Small intestine (tissue), 7 donors: Measurements from ENCODE around the gene C2orf68. TPM values are rescaled to one million over a fixed set of nuclear protein-coding genes. Genes with fewer than 3 reads are reported as not detected.

ENCODE experiments used
- DNase-seq, 2 donors: peaks; one replicate each; pipeline versions ENCODE4 v3.0.0 to v3.0.0-alpha.2; 2013
- FAIRE-seq: peaks from 2 replicates; lab custom pipeline; 2012; peaks lifted over from hg19 to GRCh38; lab: Jason Lieb, UNC
- H3K27ac ChIP-seq, 3 donors: one replicate each; pipeline ENCODE4 v1.5.1; 2013; ENCODE audit warnings: low read length in 2 of 3, mild to moderate bottlenecking in 2 of 3, control low read depth in 1 of 3, inconsistent platforms in 1 of 3, low read depth in 1 of 3, moderate library complexity in 1 of 3
- H3K27me3 ChIP-seq, 3 donors: one replicate each; pipeline ENCODE4 v1.6.1; 2013; ENCODE audit warnings: low read length in 3 of 3, inconsistent platforms in 1 of 3; ENCODE audit not compliant: control insufficient read depth in 3 of 3, insufficient read depth in 3 of 3
- H3K36me3 ChIP-seq, 3 donors: one replicate each; pipeline ENCODE4 v1.6.1; 2013; ENCODE audit warnings: low read length in 3 of 3, inconsistent platforms in 1 of 3, low read depth in 1 of 3, mild to moderate bottlenecking in 1 of 3, moderate library complexity in 1 of 3; ENCODE audit not compliant: control insufficient read depth in 3 of 3, insufficient read depth in 2 of 3
- H3K4me1 ChIP-seq, 3 donors: one replicate each; pipeline ENCODE4 v1.6.1; 2013; ENCODE audit warnings: low read length in 2 of 3, inconsistent platforms in 1 of 3, low read depth in 1 of 3, mild to moderate bottlenecking in 1 of 3, moderate library complexity in 1 of 3; ENCODE audit not compliant: control insufficient read depth in 3 of 3, insufficient read depth in 2 of 3
- H3K4me3 ChIP-seq, 3 donors: one replicate each; pipeline ENCODE4 v1.5.1; 2013; ENCODE audit warnings: low read length in 3 of 3, control low read depth in 1 of 3, inconsistent platforms in 1 of 3, low read depth in 1 of 3, mild to moderate bottlenecking in 1 of 3, moderate library complexity in 1 of 3
- H3K9me3 ChIP-seq, 2 donors: one replicate each; pipeline ENCODE4 v1.6.1; 2013; ENCODE audit warnings: low read depth in 1 of 2, low read length in 1 of 2; ENCODE audit not compliant: control insufficient read depth in 2 of 2, insufficient read depth in 1 of 2
- WGBS, 3 donors: extraction: QIAGEN DNeasy Blood & Tissue Kit; methylation state at CpG; one replicate each; pipeline ENCODE4 v1.1.7; 2013; 5-methylcytosine and 5-hydroxymethylcytosine counted together
- polyA plus RNA-seq, 4 donors: library from polyadenylated mRNA; stranded (reverse) in 3 of 4; unstranded in 1 of 4; fragments of 200-250 nt in 3 of 4; fragments of 120-200 nt in 1 of 4; gene quantifications; one replicate each; pipeline versions ENCODE4 v1.2.1 to v1.2.3, GENCODE V29; 2013
- donor health status: healthy with polysubstance abuse.
- donor health status: control.
- donor health status: control.
- donor health status: Bipolar disorder and iron deficiency.
- donor health status: healthy.

C2orf68 gene
- polyA plus RNA-seq, 4 donors = 16.2 to 44.8 (median 25.3) TPM

GRCh38 chr2:85655961-85656417 is 44.1 kb upstream of the C2orf68 start:
- 87 to 94% (median 88%) methylated on average over 7 of the region's 7 CpGs for WGBS, 3 donors
- no peak for FAIRE-seq
- peaks cover 2 to 40% (median 6%) of the 10 kb centered on the region in 3 donors for H3K36me3 ChIP-seq

GRCh38 chr2:85653996-85654395 is 42.1 kb upstream of the C2orf68 start:
- no peak overlapping the region for H3K27ac ChIP-seq
- peaks cover 3 to 47% (median 6%) of the 10 kb centered on the region in 3 donors for H3K36me3 ChIP-seq
- no peaks in the 10 kb centered on the region for H3K9me3 ChIP-seq
- H3K4me1 ChIP-seq = no peaks in the 10 kb centered on the region
- H3K4me3 ChIP-seq = no peak overlapping the region
- WGBS, 3 donors = 79 to 90% (median 79%) methylated on average over 3 of the region's 3 CpGs
- DNase-seq (no peak), FAIRE-seq (no peak)
- H3K27me3 ChIP-seq = no peaks in the 10 kb centered on the region

More at GRCh38 chr2:85655961-85656417, 44.1 kb upstream of the C2orf68 start:
- Histone ChIP-seq H3K9me3 (no peaks in the 10 kb centered on the region), H3K27me3 (no peaks in the 10 kb centered on the region), H3K4me3 (no peak overlapping the region), H3K27ac (no peak overlapping the region), H3K4me1 (no peaks in the 10 kb centered on the region)
- DNase-seq = no peak

GRCh38 chr2:85652056-85652455 is 40.2 kb upstream of the C2orf68 start:
- no peak overlapping the region for H3K27ac ChIP-seq
- no peaks in the 10 kb centered on the region for H3K4me1 ChIP-seq
- FAIRE-seq (no peak), DNase-seq (no peak)
- no peak overlapping the region for H3K4me3 ChIP-seq
- H3K27me3 ChIP-seq = no peaks in the 10 kb centered on the region
- WGBS, 3 donors = 95 to 100% (median 97%) methylated on average over 2 of the region's 2 CpGs
- H3K36me3 ChIP-seq = peaks cover 8 to 51% (median 13%) of the 10 kb centered on the region in 3 donors
- no peaks in the 10 kb centered on the region for H3K9me3 ChIP-seq

GRCh38 chr2:85651097-85651496 is 39.2 kb upstream of the C2orf68 start:
- DNase-seq = no peak
- H3K36me3 ChIP-seq = peaks cover 14 to 50% (median 16%) of the 10 kb centered on the region in 3 donors

GRCh38 chr2:85650456-85650855 is 38.6 kb upstream of the C2orf68 start:
- Histone ChIP-seq H3K4me3 (no peak overlapping the region), H3K36me3 (peaks cover 14 to 51% (median 21%) of the 10 kb centered on the region in 3 donors), H3K9me3 (no peaks in the 10 kb centered on the region), H3K27me3 (no peaks in the 10 kb centered on the region), H3K27ac (no peak overlapping the region), H3K4me1 (no peaks in the 10 kb centered on the region)
- no peak for FAIRE-seq
- no peak for DNase-seq
- WGBS, 3 donors = 95 to 97% (median 96%) methylated on average over 4 of the region's 4 CpGs

More at GRCh38 chr2:85651097-85651496, 39.2 kb upstream of the C2orf68 start:
- WGBS, 3 donors = 52 to 73% (median 63%) methylated on average over 3 of the region's 3 CpGs
- H3K9me3 ChIP-seq = no peaks in the 10 kb centered on the region
- no peak overlapping the region for H3K27ac ChIP-seq
- FAIRE-seq = no peak
- no peaks in the 10 kb centered on the region for H3K4me1 ChIP-seq
- no peaks in the 10 kb centered on the region for H3K27me3 ChIP-seq
- H3K4me3 ChIP-seq = no peak overlapping the region

GRCh38 chr2:85649201-85650190 is 37.6 kb upstream of the C2orf68 start:
- Histone ChIP-seq H3K4me1 (no peaks in the 10 kb centered on the region), H3K36me3 (peaks cover 15 to 59% (median 26%) of the 10 kb centered on the region in 3 donors), H3K27me3 (no peaks in the 10 kb centered on the region), H3K9me3 (no peaks in the 10 kb centered on the region), H3K4me3 (no peak overlapping the region), H3K27ac (no peak overlapping the region)
- FAIRE-seq (no peak), DNase-seq (no peak)
- WGBS, 3 donors = 85 to 94% (median 93%) methylated on average over 9 of the region's 9 CpGs

GRCh38 chr2:85648619-85649018 is 36.8 kb upstream of the C2orf68 start:
- Histone ChIP-seq H3K4me3 (no peak overlapping the region), H3K27ac (no peak overlapping the region), H3K27me3 (no peaks in the 10 kb centered on the region), H3K36me3 (peaks cover 15 to 63% (median 30%) of the 10 kb centered on the region in 3 donors), H3K9me3 (no peaks in the 10 kb centered on the region), H3K4me1 (no peaks in the 10 kb centered on the region)
- no peak for DNase-seq
- FAIRE-seq = no peak
- WGBS, 3 donors = 60 to 75% (median 65%) methylated on average over 2 of the region's 2 CpGs

- WGBS, 3 donors = 84 to 92% (median 89%) methylated on average over 8 to 10 of the region's 10 CpGs
- H3K27ac ChIP-seq = no peak overlapping the region
- no peak for FAIRE-seq
- H3K27me3 ChIP-seq = no peaks in the 10 kb centered on the region
- DNase-seq = no peak
- H3K36me3 ChIP-seq = peaks cover 15 to 66% (median 34%) of the 10 kb centered on the region in 3 donors
- no peak overlapping the region for H3K4me3 ChIP-seq
- no peaks in the 10 kb centered on the region for H3K4me1 ChIP-seq
- no peaks in the 10 kb centered on the region for H3K9me3 ChIP-seq
Observed at GRCh38 chr2:85647823-85648526, 36.1 kb upstream of the C2orf68 start.
